Measurements from ENCODE around the gene FAM20B. TPM values are rescaled to one million over a fixed set of nuclear protein-coding genes. Genes with fewer than 3 reads are reported as not detected.

Gene FAM20B
- total RNA-seq, 2 donors from 2014 or later, result 30.3 to 33.6 TPM

- Mint-ChIP-seq H3K4me3 (peak overlapping the region; percentile 96 to 99), H3K27ac (peak overlapping the region; percentile 92), H3K36me3 (ENCODE audit: insufficient read depth in 2 of 2) (peaks cover 1 to 3% of the 10 kb centered on the region in 2 donors), H3K4me1 (ENCODE audit: low read depth) (peaks cover 19% of the 10 kb centered on the region), H3K9me3 (no peaks in the 10 kb centered on the region), H3K27me3 (ENCODE audit: low read depth) (no peaks in the 10 kb centered on the region)
- peak; percentile 56 to 64 for ATAC-seq (replicated peaks in 1 of 2)
- DNase-seq, result peak; percentile 41
Measured at GRCh38 chr1:179080866-179081686, 55.4 kb downstream of the FAM20B start.

GRCh38 chr1:179081687-179082332 is 56.1 kb downstream of the FAM20B start, which contains the start of gene TOR3A:
TOR3A (plus strand) TSS chr1:179082070; CDS start chr1:179082129, 59 bp downstream.
- Mint-ChIP-seq H3K4me3 (peak within 1 kb of the TSS; percentile 96 to 99), H3K36me3 (ENCODE audit: insufficient read depth in 2 of 2) (peaks cover 1 to 3% of the 10 kb centered on the region in 2 donors), H3K4me1 (ENCODE audit: low read depth) (peaks cover 19% of the 10 kb centered on the region), H3K27me3 (ENCODE audit: low read depth) (no peaks in the 10 kb centered on the region), H3K9me3 (no peaks in the 10 kb centered on the region), H3K27ac (peak within 1 kb of the TSS; percentile 92)
- peak; percentile 85 to 86 for DNase-seq
- peak; percentile 82 to 84 for ATAC-seq (replicated peaks in 1 of 2)

GRCh38 chr1:179082333-179082998 is 56.8 kb downstream of the FAM20B start:
- no peaks in the 10 kb centered on the region for H3K9me3 Mint-ChIP-seq
- H3K36me3 Mint-ChIP-seq (ENCODE audit: insufficient read depth in 2 of 2), result peaks cover 1 to 3% of the 10 kb centered on the region in 2 donors
- H3K27ac Mint-ChIP-seq, result peak overlapping the region; percentile 92
- peaks cover 19% of the 10 kb centered on the region for H3K4me1 Mint-ChIP-seq (ENCODE audit: low read depth)
- no peaks in the 10 kb centered on the region for H3K27me3 Mint-ChIP-seq (ENCODE audit: low read depth)
- H3K4me3 Mint-ChIP-seq, result peak overlapping the region; percentile 96 to 99
- ATAC-seq (replicated peaks in 1 of 2), result peak; percentile 33 to 52
- DNase-seq, result peak; percentile 41 to 44

GRCh38 chr1:179082999-179083335 is 57.3 kb downstream of the FAM20B start:
- H3K4me1 Mint-ChIP-seq (ENCODE audit: low read depth), result peaks cover 19% of the 10 kb centered on the region
- peaks cover 1 to 3% of the 10 kb centered on the region in 2 donors for H3K36me3 Mint-ChIP-seq (ENCODE audit: insufficient read depth in 2 of 2)
- peak overlapping the region; percentile 92 for H3K27ac Mint-ChIP-seq
- peak overlapping the region; percentile 96 to 99 for H3K4me3 Mint-ChIP-seq
- DNase-seq (peak; percentile 35), ATAC-seq (replicated peaks in 1 of 2) (peak in 1 of 2 donors; percentile 5)
- no peaks in the 10 kb centered on the region for H3K27me3 Mint-ChIP-seq (ENCODE audit: low read depth)
- no peaks in the 10 kb centered on the region for H3K9me3 Mint-ChIP-seq

- Mint-ChIP-seq H3K4me1 (ENCODE audit: low read depth) (peaks cover 19% of the 10 kb centered on the region), H3K27ac (peak overlapping the region; percentile 13), H3K36me3 (ENCODE audit: insufficient read depth in 2 of 2) (peaks cover 1 to 3% of the 10 kb centered on the region in 2 donors), H3K27me3 (ENCODE audit: low read depth) (no peaks in the 10 kb centered on the region), H3K9me3 (no peaks in the 10 kb centered on the region), H3K4me3 (peak overlapping the region; percentile 67 to 96)
- no peak for DNase-seq
- no peak for ATAC-seq (replicated peaks in 1 of 2)
Measured at GRCh38 chr1:179083533-179083932, 57.8 kb downstream of the FAM20B start.

GRCh38 chr1:179087665-179088064 is 62.0 kb downstream of the FAM20B start:
- peaks cover 5% of the 10 kb centered on the region for H3K4me1 Mint-ChIP-seq (ENCODE audit: low read depth)
- no peak for ATAC-seq (replicated peaks in 1 of 2)
- no peak for DNase-seq
- no peak overlapping the region for H3K4me3 Mint-ChIP-seq
- no peaks in the 10 kb centered on the region for H3K27me3 Mint-ChIP-seq (ENCODE audit: low read depth)
- no peak overlapping the region for H3K27ac Mint-ChIP-seq
- no peaks in the 10 kb centered on the region for H3K9me3 Mint-ChIP-seq
- H3K36me3 Mint-ChIP-seq (ENCODE audit: insufficient read depth in 2 of 2), result peaks cover under 1 to 10% of the 10 kb centered on the region in 2 donors

- no peak for DNase-seq
- no peak overlapping the region for H3K4me3 Mint-ChIP-seq
- peaks cover 0 to 9% of the 10 kb centered on the region in 2 donors for H3K36me3 Mint-ChIP-seq (ENCODE audit: insufficient read depth in 2 of 2)
- no peaks in the 10 kb centered on the region for H3K9me3 Mint-ChIP-seq
- no peaks in the 10 kb centered on the region for H3K27me3 Mint-ChIP-seq (ENCODE audit: low read depth)
- peak overlapping the region; percentile 47 for H3K27ac Mint-ChIP-seq
- no peak for ATAC-seq (replicated peaks in 1 of 2)
- H3K4me1 Mint-ChIP-seq (ENCODE audit: low read depth), result no peaks in the 10 kb centered on the region
Measured at GRCh38 chr1:179089827-179090482, 64.3 kb downstream of the FAM20B start.

- H3K36me3 Mint-ChIP-seq (ENCODE audit: insufficient read depth in 2 of 2), result peaks cover 0 to 9% of the 10 kb centered on the region in 2 donors
- no peaks in the 10 kb centered on the region for H3K4me1 Mint-ChIP-seq (ENCODE audit: low read depth)
- no peak for DNase-seq
- peak overlapping the region; percentile 31 for H3K27ac Mint-ChIP-seq
- H3K27me3 Mint-ChIP-seq (ENCODE audit: low read depth), result no peaks in the 10 kb centered on the region
- no peak for ATAC-seq (replicated peaks in 1 of 2)
- no peaks in the 10 kb centered on the region for H3K9me3 Mint-ChIP-seq
- no peak overlapping the region for H3K4me3 Mint-ChIP-seq
Measured at GRCh38 chr1:179090522-179090921, 64.8 kb downstream of the FAM20B start.

GRCh38 chr1:179090923-179091322 is 65.2 kb downstream of the FAM20B start:
- no peak for ATAC-seq (replicated peaks in 1 of 2)
- peaks cover 0 to 9% of the 10 kb centered on the region in 2 donors for H3K36me3 Mint-ChIP-seq (ENCODE audit: insufficient read depth in 2 of 2)

GRCh38 chr1:179091691-179092165 is 66.0 kb downstream of the FAM20B start:
- H3K27me3 Mint-ChIP-seq (ENCODE audit: low read depth), result no peaks in the 10 kb centered on the region
- DNase-seq, result no peak
- no peaks in the 10 kb centered on the region for H3K4me1 Mint-ChIP-seq (ENCODE audit: low read depth)
- no peak overlapping the region for H3K4me3 Mint-ChIP-seq
- H3K27ac Mint-ChIP-seq, result no peak overlapping the region
- H3K36me3 Mint-ChIP-seq (ENCODE audit: insufficient read depth in 2 of 2), result peaks cover 0 to 9% of the 10 kb centered on the region in 2 donors
- no peak for ATAC-seq (replicated peaks in 1 of 2)
- no peaks in the 10 kb centered on the region for H3K9me3 Mint-ChIP-seq

More at GRCh38 chr1:179090923-179091322, 65.2 kb downstream of the FAM20B start:
- Mint-ChIP-seq H3K27ac (peak overlapping the region; percentile 31), H3K27me3 (ENCODE audit: low read depth) (no peaks in the 10 kb centered on the region), H3K4me3 (no peak overlapping the region), H3K4me1 (ENCODE audit: low read depth) (no peaks in the 10 kb centered on the region), H3K9me3 (no peaks in the 10 kb centered on the region)
- no peak for DNase-seq

GRCh38 chr1:179092896-179093461 is 67.3 kb downstream of the FAM20B start:
- Mint-ChIP-seq H3K4me1 (ENCODE audit: low read depth) (no peaks in the 10 kb centered on the region), H3K4me3 (no peak overlapping the region), H3K36me3 (ENCODE audit: insufficient read depth in 2 of 2) (peaks cover 0 to 9% of the 10 kb centered on the region in 2 donors), H3K27me3 (ENCODE audit: low read depth) (no peaks in the 10 kb centered on the region), H3K27ac (no peak overlapping the region), H3K9me3 (no peaks in the 10 kb centered on the region)
- DNase-seq (no peak), ATAC-seq (replicated peaks in 1 of 2) (no peak)

- ATAC-seq (replicated peaks in 1 of 2) (no peak), DNase-seq (no peak)
- no peaks in the 10 kb centered on the region for H3K4me1 Mint-ChIP-seq (ENCODE audit: low read depth)
- no peak overlapping the region for H3K4me3 Mint-ChIP-seq
- no peaks in the 10 kb centered on the region for H3K27me3 Mint-ChIP-seq (ENCODE audit: low read depth)
- peaks cover 0 to 7% of the 10 kb centered on the region in 2 donors for H3K36me3 Mint-ChIP-seq (ENCODE audit: insufficient read depth in 2 of 2)
- no peak overlapping the region for H3K27ac Mint-ChIP-seq
- no peaks in the 10 kb centered on the region for H3K9me3 Mint-ChIP-seq
Measured at GRCh38 chr1:179094818-179095217, 69.1 kb downstream of the FAM20B start.

Data from activated T-cell treated with anti-CD3 and anti-CD28 coated beads, Interleukin-2, amount 50 U/mL, for 72 hours (primary cell).